H9 (cell line): ENCODE measurements around the gene PDIA4. TPM values are rescaled to one million over a fixed set of nuclear protein-coding genes. Genes with fewer than 3 reads are reported as not detected.

ENCODE experiments used
- DNase-seq: peaks from one replicate; pipeline ENCODE4 v3.0.0-alpha.2; 2017
- H2AFZ ChIP-seq: one replicate; pipeline ENCODE4 v1.6.1; 2013; ENCODE audit warnings: mild to moderate bottlenecking, low read length, control low read depth, moderate library complexity
- H2AK5ac ChIP-seq: 2 replicates; pipeline ENCODE4 v1.6.1; 2013; ENCODE audit warnings: low read length, control low read depth, mixed read lengths; ENCODE audit not compliant: insufficient read length
- H2BK120ac ChIP-seq: one replicate; pipeline ENCODE4 v1.6.1; 2013; ENCODE audit warnings: low read depth, mild to moderate bottlenecking, low read length, control low read depth, inconsistent platforms; ENCODE audit not compliant: poor library complexity, severe bottlenecking
- H2BK12ac ChIP-seq: 2 replicates; pipeline ENCODE4 v1.6.1; 2013; ENCODE audit warnings: low read length, control low read depth, mixed read lengths, low read depth; ENCODE audit not compliant: insufficient read length
- H2BK15ac ChIP-seq: 2 replicates; pipeline ENCODE4 v1.6.1; 2013; ENCODE audit warnings: low read depth, low read length, control low read depth
- H2BK20ac ChIP-seq: one replicate; pipeline ENCODE4 v1.6.1; 2013; ENCODE audit warnings: low read depth, mild to moderate bottlenecking, low read length, control low read depth, inconsistent platforms; ENCODE audit not compliant: poor library complexity, severe bottlenecking
- H2BK5ac ChIP-seq: 2 replicates; pipeline ENCODE4 v1.6.1; 2013; ENCODE audit warnings: low read length, control low read depth, mixed read lengths; ENCODE audit not compliant: insufficient read length
- H3K14ac ChIP-seq: 2 replicates; pipeline ENCODE4 v1.6.1; 2013; ENCODE audit warnings: low read length, control low read depth; ENCODE audit not compliant: insufficient read depth
- H3K18ac ChIP-seq: 2 replicates; pipeline ENCODE4 v1.6.1; 2013; ENCODE audit warnings: low read depth, mild to moderate bottlenecking, mixed read lengths, low read length, control low read depth; ENCODE audit not compliant: insufficient read length
- H3K23ac ChIP-seq: 2 replicates; pipeline ENCODE4 v1.6.1; 2013; ENCODE audit warnings: low read length, control low read depth, mixed read lengths, low read depth; ENCODE audit not compliant: insufficient read length
- H3K23me2 ChIP-seq: 2 replicates; pipeline ENCODE4 v1.6.1; 2013; ENCODE audit warnings: low read depth, mild to moderate bottlenecking, mixed read lengths, low read length, control low read depth; ENCODE audit not compliant: insufficient read length, poor library complexity, severe bottlenecking
- H3K27ac ChIP-seq: 2 replicates; pipeline ENCODE4 v1.5.1; 2013; ENCODE audit warnings: low read length, control low read depth, mixed read lengths, low read depth; ENCODE audit not compliant: insufficient read length
- H3K27me3 ChIP-seq: 2 replicates; pipeline ENCODE4 v1.6.1; 2013; ENCODE audit warnings: low read length, control low read depth, inconsistent platforms; ENCODE audit not compliant: insufficient read depth
- H3K4ac ChIP-seq: 2 replicates; pipeline ENCODE4 v1.6.1; 2013; ENCODE audit warnings: low read depth, mild to moderate bottlenecking, control low read depth, inconsistent platforms, low read length, moderate library complexity
- H3K4me1 ChIP-seq: 2 replicates; pipeline ENCODE4 v1.6.1; 2013; ENCODE audit warnings: low read length, control low read depth, inconsistent platforms; ENCODE audit not compliant: insufficient read depth
- H3K4me2 ChIP-seq: 2 replicates; pipeline ENCODE4 v1.6.1; 2013; ENCODE audit warnings: low read length, control low read depth, mixed read lengths; ENCODE audit not compliant: insufficient read length, insufficient read depth
- H3K56ac ChIP-seq: 2 replicates; pipeline ENCODE4 v1.6.1; 2013; ENCODE audit warnings: low read depth, mild to moderate bottlenecking, mixed read lengths, low read length, control low read depth; ENCODE audit not compliant: insufficient read length
- H3K79me1 ChIP-seq: 2 replicates; pipeline ENCODE4 v1.6.1; 2013; ENCODE audit warnings: low read depth, mild to moderate bottlenecking, moderate library complexity, low read length, control low read depth, inconsistent platforms; ENCODE audit not compliant: insufficient read depth, poor library complexity, severe bottlenecking
- H3K79me2 ChIP-seq: 2 replicates; pipeline ENCODE4 v1.6.1; 2013; ENCODE audit warnings: low read length, control low read depth, inconsistent platforms; ENCODE audit not compliant: insufficient read depth
- H3K9ac ChIP-seq: 2 replicates; pipeline ENCODE4 v1.6.1; 2013; ENCODE audit warnings: low read length, control low read depth, mixed read lengths; ENCODE audit not compliant: insufficient read length; ENCODE audit errors: extremely low read depth
- H3K9me3 ChIP-seq: one replicate; pipeline ENCODE4 v1.6.1; 2013; ENCODE audit warnings: low read depth, low read length, inconsistent platforms; ENCODE audit not compliant: control insufficient read depth
- H3T11ph ChIP-seq: one replicate; pipeline ENCODE4 v1.6.1; 2013; ENCODE audit warnings: mild to moderate bottlenecking, low read length, control low read depth, inconsistent platforms
- H4K20me1 ChIP-seq: one replicate; pipeline ENCODE4 v1.6.1; 2013; ENCODE audit not compliant: control insufficient read depth, insufficient read length, insufficient read depth
- H4K5ac ChIP-seq: 2 replicates; pipeline ENCODE4 v1.6.1; 2013; ENCODE audit warnings: low read depth, mild to moderate bottlenecking, mixed read lengths, low read length, control low read depth; ENCODE audit not compliant: insufficient read length
- H4K8ac ChIP-seq: replicated peaks from 2 replicates; pipeline ENCODE4 v1.6.1; 2013; ENCODE audit warnings: low read length, control low read depth, mixed read lengths, low read depth; ENCODE audit not compliant: insufficient read length
- H4K91ac ChIP-seq: 2 replicates; pipeline ENCODE4 v1.6.1; 2013; ENCODE audit warnings: low read depth, mild to moderate bottlenecking, moderate library complexity, mixed read lengths, low read length, control low read depth; ENCODE audit not compliant: insufficient read length
- H3K27ac Mint-ChIP-seq, 3 experiments: 2 replicates in 2 of 3; 3 replicates in 1 of 3; pipeline ENCODE4 v1.8.0; 2020 to 2021; ENCODE audit warnings: mixed read lengths in 3 of 3, mild to moderate bottlenecking in 1 of 3, moderate library complexity in 1 of 3
- H3K27me3 Mint-ChIP-seq: 2 replicates; pipeline ENCODE4 v1.8.0; 2021; ENCODE audit warnings: low read depth, mild to moderate bottlenecking, moderate library complexity, mixed read lengths
- H3K36me3 Mint-ChIP-seq, 3 experiments: 2 replicates in 2 of 3; 3 replicates in 1 of 3; pipeline ENCODE4 v1.8.0; 2020 to 2021; ENCODE audit warnings: low read depth in 3 of 3, mixed read lengths in 3 of 3; ENCODE audit not compliant: insufficient read depth in 1 of 3
- H3K4me1 Mint-ChIP-seq, 2 experiments: 2 replicates each; pipeline ENCODE4 v1.8.0; 2020; ENCODE audit warnings: mixed read lengths in 2 of 2
- H3K4me3 Mint-ChIP-seq, 2 experiments: 2 replicates in 1 of 2; 3 replicates in 1 of 2; pipeline ENCODE4 v1.8.0; 2020 to 2021; ENCODE audit warnings: mild to moderate bottlenecking in 2 of 2, mixed read lengths in 2 of 2, moderate library complexity in 1 of 2
- H3K9me3 Mint-ChIP-seq, 2 experiments: 2 replicates in 1 of 2; 3 replicates in 1 of 2; pipeline ENCODE4 v1.8.0; 2020; ENCODE audit warnings: mild to moderate bottlenecking in 2 of 2, mixed read lengths in 2 of 2, moderate library complexity in 1 of 2
- WGBS: extraction: QIAGEN DNeasy Blood & Tissue Kit; methylation state at CpG from one replicate; pipeline ENCODE4 v1.1.7; 2013; ENCODE audit warnings: missing lambda C conversion rate, low lambda C conversion rate, mixed read lengths; ENCODE audit not compliant: insufficient read length; ENCODE audit errors: extremely low coverage; 5-methylcytosine and 5-hydroxymethylcytosine counted together
- total RNA-seq: library from RNA; stranded (reverse); gene quantifications from 2 replicates; pipeline ENCODE4 v1.2.1, GENCODE V29; 2021
- TF ChIP-seq, protein P1 (sequence below): fragments of 200-600 bp; sonication (generic); conservative IDR thresholded peaks from 3 replicates; pipeline ENCODE4 v1.8.0; 2021; ENCODE audit warnings: antibody characterized with exemption, mild to moderate bottlenecking

Gene PDIA4
- total RNA-seq, 1 experiment from 2014 or later, result 217 TPM

DNA sequence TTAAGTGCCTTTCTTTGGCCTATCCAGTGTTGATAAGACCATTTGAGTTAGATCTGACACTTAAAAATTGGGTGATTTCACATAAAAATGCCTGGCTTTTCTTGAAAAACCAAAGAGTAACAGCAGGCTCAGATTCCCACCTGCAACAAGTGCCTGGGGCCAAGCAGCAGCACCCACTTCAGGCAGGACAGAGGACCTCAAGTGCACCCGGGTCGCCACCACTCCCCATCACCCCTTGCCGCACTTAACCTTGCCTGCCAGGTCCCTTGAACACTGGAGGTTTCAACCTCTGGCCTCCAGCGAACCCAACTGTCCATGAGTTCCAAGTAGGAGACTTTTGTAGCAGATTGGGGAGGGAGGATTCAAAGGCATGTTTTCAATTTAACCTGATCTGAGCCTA lies 30.8 kb downstream of the PDIA4 start:
- Histone ChIP-seq H3K9me3 (no peaks in the 10 kb centered on the region), H4K8ac (no peak overlapping the region)
- DNase-seq, result no peak

More for the DNA sequence above, 30.8 kb downstream of the PDIA4 start:
- Histone ChIP-seq H3T11ph (no peak overlapping the region), H4K91ac (no peak overlapping the region), H4K5ac (no peak overlapping the region), H3K23ac (no peak overlapping the region), H2AFZ (no peak overlapping the region), H3K27ac (no peak overlapping the region), H3K79me2 (no peaks in the 10 kb centered on the region), H3K4ac (no peak overlapping the region), H3K4me1 (no peaks in the 10 kb centered on the region), H3K79me1 (no peaks in the 10 kb centered on the region), H3K14ac (no peak overlapping the region), H2BK12ac (no peak overlapping the region), H3K23me2 (no peaks in the 10 kb centered on the region), H3K9ac (no peak overlapping the region), H2AK5ac (no peak overlapping the region), H2BK120ac (no peak overlapping the region), H3K56ac (no peak overlapping the region), H3K27me3 (no peaks in the 10 kb centered on the region), H3K4me2 (no peak overlapping the region), H2BK20ac (no peak overlapping the region), H2BK5ac (no peak overlapping the region), H4K20me1 (no peaks in the 10 kb centered on the region), H2BK15ac (no peak overlapping the region), H3K18ac (no peak overlapping the region)
- TF ChIP-seq, protein P1, sequence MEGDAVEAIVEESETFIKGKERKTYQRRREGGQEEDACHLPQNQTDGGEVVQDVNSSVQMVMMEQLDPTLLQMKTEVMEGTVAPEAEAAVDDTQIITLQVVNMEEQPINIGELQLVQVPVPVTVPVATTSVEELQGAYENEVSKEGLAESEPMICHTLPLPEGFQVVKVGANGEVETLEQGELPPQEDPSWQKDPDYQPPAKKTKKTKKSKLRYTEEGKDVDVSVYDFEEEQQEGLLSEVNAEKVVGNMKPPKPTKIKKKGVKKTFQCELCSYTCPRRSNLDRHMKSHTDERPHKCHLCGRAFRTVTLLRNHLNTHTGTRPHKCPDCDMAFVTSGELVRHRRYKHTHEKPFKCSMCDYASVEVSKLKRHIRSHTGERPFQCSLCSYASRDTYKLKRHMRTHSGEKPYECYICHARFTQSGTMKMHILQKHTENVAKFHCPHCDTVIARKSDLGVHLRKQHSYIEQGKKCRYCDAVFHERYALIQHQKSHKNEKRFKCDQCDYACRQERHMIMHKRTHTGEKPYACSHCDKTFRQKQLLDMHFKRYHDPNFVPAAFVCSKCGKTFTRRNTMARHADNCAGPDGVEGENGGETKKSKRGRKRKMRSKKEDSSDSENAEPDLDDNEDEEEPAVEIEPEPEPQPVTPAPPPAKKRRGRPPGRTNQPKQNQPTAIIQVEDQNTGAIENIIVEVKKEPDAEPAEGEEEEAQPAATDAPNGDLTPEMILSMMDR, result no peak
- Mint-ChIP-seq H3K27ac (no peak overlapping the region), H3K9me3 (no peaks in the 10 kb centered on the region), H3K4me3 (no peak overlapping the region), H3K36me3 (peaks cover 0 to 20% (median 0%) of the 10 kb centered on the region in 3 experiments; a peak in 3 of 7 replicates), H3K27me3 (no peaks in the 10 kb centered on the region), H3K4me1 (no peaks in the 10 kb centered on the region)
- WGBS, result no CpG with 5 or more reads among the region's 4 CpGs
